ENCODE measurements around the gene C1S. TPM values are rescaled to one million over a fixed set of nuclear protein-coding genes. Genes with fewer than 3 reads are reported as not detected.

C1S gene
- total and polyA plus RNA-seq, 2 of the 4 experiments (the other 2 are of a cell fraction) = 49.6 to 85.4 TPM

- H3K4me3 ChIP-seq (ENCODE audit: insufficient read depth, low read depth, low read length) = no peak overlapping the region
- H2AK5ac ChIP-seq (ENCODE audit: low read depth, low read length) = no peak overlapping the region
- H3K4me1 ChIP-seq (ENCODE audit: control insufficient read depth, insufficient read depth, low read length) = no peaks in the 10 kb centered on the region
- no peaks in the 10 kb centered on the region for H4K20me1 ChIP-seq (ENCODE audit: insufficient read depth, low read length)
- 100% methylated on average over 1 of the region's 5 CpGs; no CpG with 5 or more reads in 1 of the 2 experiments for WGBS, 2 experiments (ENCODE audit: extremely low coverage in 2 of 2, insufficient read length in 1 of 2)
- no peak overlapping the region for H4K91ac ChIP-seq (ENCODE audit: insufficient read depth, low read depth, low read length)
- ChIA-PET POLR2A (ENCODE audit: unreplicated experiment) (no interaction called here), CTCF (no interaction called here)
- no peak overlapping the region for H2BK15ac ChIP-seq (ENCODE audit: low read depth, low read length)
- no peak overlapping the region for H3K14ac ChIP-seq (replicated peaks; ENCODE audit: low read depth, low read length)
- no peak overlapping the region for H3K4me2 ChIP-seq (ENCODE audit: low read depth, low read length)
- no peak overlapping the region for H3K4ac ChIP-seq (ENCODE audit: low read depth, low read length)
- no peak overlapping the region for H2AFZ ChIP-seq (replicated peaks; ENCODE audit: low read length, poor library complexity)
- no peak overlapping the region for H4K5ac ChIP-seq (ENCODE audit: low read depth, low read length)
- TF ChIP-seq FOS (IDR thresholded peaks at IDR 0.05; ENCODE audit: low read depth, low read length) = no peak
- TF ChIP-seq RFX5 (IDR thresholded peaks at IDR 0.05; ENCODE audit: low read depth, low read length) = no peak
- TF ChIP-seq MAFK (IDR thresholded peaks at IDR 0.05; ENCODE audit: low read depth, low read length) = no peak
- no peak for TF ChIP-seq MXI1 (IDR thresholded peaks at IDR 0.05; ENCODE audit: borderline replicate concordance, low read depth, low read length)
- TF ChIP-seq POLR2A (IDR thresholded peaks at IDR 0.05; ENCODE audit: low read depth, low read length) = no peak
- TF ChIP-seq USF2 (IDR thresholded peaks at IDR 0.05; ENCODE audit: low read depth, low read length) = no peak
- no peak for TF ChIP-seq SMC3 (IDR thresholded peaks at IDR 0.05; ENCODE audit: low read depth, low read length)
- TF ChIP-seq NFE2L2 (IDR thresholded peaks at IDR 0.05; ENCODE audit: low read depth, low read length) = no peak
- TF ChIP-seq CHD1 (IDR thresholded peaks at IDR 0.05; ENCODE audit: low read depth, low read length) = no peak
- no peak for TF ChIP-seq CTCF (conservative IDR thresholded peaks at IDR 0.05; ENCODE audit: low read depth, low read length)
- BruUV-seq (replicated peaks) = no TSS peak
- no peak overlapping the region for H2BK5ac ChIP-seq (ENCODE audit: low read depth, low read length, poor library complexity, severe bottlenecking)
- dilution Hi-C loops (cut with HindIII; ENCODE audit: low sequenced_read_pairs, unreplicated experiment) = no loop called here
- H3K9me3 ChIP-seq (ENCODE audit: control insufficient read depth, insufficient read depth, low read length) = no peaks in the 10 kb centered on the region
- ATAC-seq (ENCODE audit: low read depth) (no peak), DNase-seq (no peak)
- no peak overlapping the region for H2BK20ac ChIP-seq (ENCODE audit: low read depth, low read length)
- H2BK120ac ChIP-seq (ENCODE audit: low read depth, low read length) = no peak overlapping the region
- H2AK9ac ChIP-seq (replicated peaks; ENCODE audit: low read depth, low read length, poor library complexity) = no peak overlapping the region
- H3K27ac ChIP-seq (ENCODE audit: insufficient read depth, low read length) = no peak overlapping the region
- H3K9ac ChIP-seq (ENCODE audit: low read depth, low read length) = no peak overlapping the region
- H3K27me3 ChIP-seq (ENCODE audit: control insufficient read depth, insufficient read depth, low read length) = peaks cover 6% of the 10 kb centered on the region
- H3K36me3 ChIP-seq (ENCODE audit: control insufficient read depth, insufficient read depth, low read length) = no peaks in the 10 kb centered on the region
- no peak overlapping the region for H3K18ac ChIP-seq (ENCODE audit: low read depth, low read length)
- in situ Hi-C loops (cut with MboI; ENCODE audit: low sequenced_read_pairs) = no loop called here
- intact Hi-C loops (cut with micrococcal nuclease) = no loop called here
- no peak overlapping the region for H3K56ac ChIP-seq (ENCODE audit: extremely low read depth, insufficient read depth, low read length)
- no peak overlapping the region for H4K8ac ChIP-seq (ENCODE audit: low read depth in 2 of 2, low read length in 2 of 2)
- H3K23ac ChIP-seq (ENCODE audit: low read depth, low read length) = no peak overlapping the region
- H3K9me1 ChIP-seq (ENCODE audit: insufficient read depth, low read length) = no peaks in the 10 kb centered on the region
- no peaks in the 10 kb centered on the region for H3K79me1 ChIP-seq (ENCODE audit: low read depth in 1 of 2, low read length in 2 of 2)
Measured at GRCh38 chr12:7047306-7047705, 13.2 kb upstream of the C1S start.

Measured in IMR-90 (cell line).